Sigmoid colon (tissue), 7 donors: Measurements from ENCODE around the gene CA9. TPM values are rescaled to one million over a fixed set of nuclear protein-coding genes. Genes with fewer than 3 reads are reported as not detected.
"Not testable (repeated sequence)": the region's sequence is repeated elsewhere in the genome, so short reads cannot be mapped to it uniquely, and the experiment has no call there.

Experiments
- DNase-seq: peaks from one replicate; pipeline ENCODE4 v3.0.0-alpha.2; 2019
- H3K27ac ChIP-seq, 4 donors: fragments of 200-600 bp; sonication (generic); one replicate each; pipeline ENCODE4 v1.5.1; 2016 to 2019; ENCODE audit warnings: mild to moderate bottlenecking in 1 of 4
- H3K27me3 ChIP-seq, 3 donors: fragments of 200-600 bp; sonication (generic); one replicate each; pipeline ENCODE4 v1.5.1; 2019; ENCODE audit warnings: mild to moderate bottlenecking in 1 of 3
- H3K36me3 ChIP-seq, 4 donors: fragments of 200-600 bp; sonication (generic); one replicate each; pipeline ENCODE4 v1.5.1; 2016 to 2019
- H3K4me1 ChIP-seq, 4 donors: fragments of 200-600 bp; sonication (generic); one replicate each; pipeline ENCODE4 v1.5.1; 2017 to 2019
- H3K4me3 ChIP-seq, 4 donors: fragments of 200-600 bp; sonication (generic); one replicate each; pipeline ENCODE4 v1.5.1; 2017 to 2019; ENCODE audit warnings: mild to moderate bottlenecking in 2 of 4, moderate library complexity in 1 of 4
- H3K9me3 ChIP-seq, 4 donors: fragments of 200-600 bp in 3 of 4; sonication (generic) in 3 of 4; one replicate each; pipeline versions ENCODE4 v1.5.1 to v1.6.1; 2013 to 2019
- CTCF ChIP-seq, 4 experiments: fragments of 450-650 bp in 3 of 4; fragments of 200-600 bp in 1 of 4; IDR thresholded peaks; one replicate each; pipeline ENCODE4 v1.5.1; 2016 to 2019; ENCODE audit warnings: antibody characterized with exemption in 4 of 4, mild to moderate bottlenecking in 3 of 4, moderate library complexity in 2 of 4
- EP300 ChIP-seq, 4 donors: sonication (generic); formaldehyde crosslinking; IDR thresholded peaks; one replicate each; pipeline ENCODE4 v1.6.1; 2017; ENCODE audit warnings: antibody characterized with exemption in 4 of 4
- POLR2A ChIP-seq, 2 donors: fragments of 450-650 bp; IDR thresholded peaks; one replicate each; pipeline ENCODE4 v1.6.1; 2016; ENCODE audit warnings: antibody characterized with exemption in 2 of 2, mild to moderate bottlenecking in 2 of 2, moderate library complexity in 2 of 2
- POLR2AphosphoS5 ChIP-seq, 4 donors: sonication (generic); formaldehyde crosslinking; IDR thresholded peaks; one replicate each; pipeline ENCODE4 v1.6.1; 2017; ENCODE audit warnings: antibody characterized with exemption in 4 of 4
- WGBS, 2 donors: extraction: QIAGEN DNeasy Blood & Tissue Kit; methylation state at CpG; one replicate each; pipeline ENCODE4 v1.1.7; 2013; 5-methylcytosine and 5-hydroxymethylcytosine counted together
- intact Hi-C: fragments of 100-400 bp; cut with DNase I; formaldehyde crosslinking; loops from one replicate; pipeline ENCODE4 v1.15.1; 2023
- polyA plus RNA-seq, 3 donors: library from polyadenylated mRNA; stranded (reverse); fragments of 200-250 nt; gene quantifications; one replicate each; pipeline ENCODE4 v1.2.3, GENCODE V29; 2013
- total RNA-seq, 4 donors: library from RNA; depleted of rRNA; stranded (reverse); fragments of >200 nt; gene quantifications; one replicate each; pipeline ENCODE4 v1.1.0, GENCODE V29; 2016
- donor health status: healthy with polysubstance abuse.
- donor health status: Bipolar disorder and iron deficiency.
- donor health status: healthy.

Gene CA9
- total and polyA plus RNA-seq, 7 donors, result 0.33 to 1.7 (median 0.71) TPM; not detected in 4

GRCh38 chr9:35643046-35643445 is 30.7 kb upstream of the CA9 start:
- WGBS, 2 donors, result 95 to 96% methylated on average over 12 of the region's 12 CpGs
- no peak overlapping the region for H3K27ac ChIP-seq
- peaks cover 0 to 13% (median 11%) of the 10 kb centered on the region in 4 donors for H3K4me1 ChIP-seq
- TF ChIP-seq CTCF (IDR thresholded peaks at IDR 0.05), result no peak
- TF ChIP-seq POLR2AphosphoS5 (IDR thresholded peaks at IDR 0.05), result no peak
- TF ChIP-seq EP300 (IDR thresholded peaks at IDR 0.05), result no peak
- TF ChIP-seq POLR2A (IDR thresholded peaks at IDR 0.05), result no peak
- no peak for DNase-seq
- no peaks in the 10 kb centered on the region for H3K9me3 ChIP-seq
- H3K4me3 ChIP-seq, result no peak overlapping the region
- no peaks in the 10 kb centered on the region for H3K27me3 ChIP-seq
- no peaks in the 10 kb centered on the region for H3K36me3 ChIP-seq
- intact Hi-C loops, result loop anchor here (10.0 kb wide), 1 partner anchor 242 kb away; no protein-coding TSS in a partner anchor

GRCh38 chr9:35645736-35646135 is 28.0 kb upstream of the CA9 start:
- Histone ChIP-seq H3K27ac (peak overlapping the region; percentile 77 to 90 (median 87)), H3K4me1 (peaks cover 0 to 13% (median 11%) of the 10 kb centered on the region in 4 donors), H3K4me3 (peak overlapping the region; percentile 38 to 63 (median 56))
- 21 to 33% methylated on average over 10 of the region's 10 CpGs for WGBS, 2 donors
- intact Hi-C loops, result loop anchor here (2.0 to 10.0 kb wide), 4 partner anchors 41 to 239 kb away; partner anchors contain the start of genes GBA2, RGP1 and TESK1
- not testable (repeated sequence) for H3K27me3 ChIP-seq, DNase-seq, H3K36me3 ChIP-seq, H3K9me3 ChIP-seq

DNA sequence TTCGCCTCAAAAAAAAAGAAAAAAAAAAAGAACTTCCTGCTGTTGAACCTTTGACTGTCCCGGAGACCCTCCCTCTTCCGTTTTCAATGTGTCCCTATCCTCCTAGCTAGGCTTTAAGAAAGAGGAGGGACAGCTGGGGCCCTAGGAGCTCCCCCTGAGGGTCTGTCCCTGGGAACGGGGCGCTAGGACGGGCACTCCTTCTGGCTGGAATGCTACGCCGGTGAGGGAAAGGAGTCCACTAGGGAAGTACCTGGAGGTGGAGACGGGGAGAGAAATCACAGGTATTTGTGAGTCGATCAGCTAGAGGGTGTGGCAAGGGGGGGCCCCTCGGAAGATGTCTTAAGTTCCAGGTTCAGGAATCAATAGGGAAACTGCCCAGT is 27.6 kb upstream of the CA9 start:
- DNase-seq, result no peak
- peaks cover 0 to 13% (median 11%) of the 10 kb centered on the region in 4 donors for H3K4me1 ChIP-seq
- intact Hi-C loops, result loop anchor here (2.0 to 10.0 kb wide), 4 partner anchors 41 to 239 kb away; partner anchors contain the start of genes GBA2, RGP1 and TESK1
- H3K4me3 ChIP-seq, result peak overlapping the region; percentile 38 to 63 (median 56)
- peak in 1 of 4 experiments; percentile 26 for TF ChIP-seq CTCF (IDR thresholded peaks at IDR 0.05)
- TF ChIP-seq POLR2AphosphoS5 (IDR thresholded peaks at IDR 0.05), result no peak
- no peak for TF ChIP-seq EP300 (IDR thresholded peaks at IDR 0.05)
- no peak for TF ChIP-seq POLR2A (IDR thresholded peaks at IDR 0.05)
- H3K36me3 ChIP-seq, result no peaks in the 10 kb centered on the region
- H3K9me3 ChIP-seq, result no peaks in the 10 kb centered on the region
- H3K27ac ChIP-seq, result peak overlapping the region; percentile 77 to 90 (median 87)
- WGBS, 2 donors, result 0 to 1% methylated on average over 11 of the region's 11 CpGs
- H3K27me3 ChIP-seq, result no peaks in the 10 kb centered on the region

DNA sequence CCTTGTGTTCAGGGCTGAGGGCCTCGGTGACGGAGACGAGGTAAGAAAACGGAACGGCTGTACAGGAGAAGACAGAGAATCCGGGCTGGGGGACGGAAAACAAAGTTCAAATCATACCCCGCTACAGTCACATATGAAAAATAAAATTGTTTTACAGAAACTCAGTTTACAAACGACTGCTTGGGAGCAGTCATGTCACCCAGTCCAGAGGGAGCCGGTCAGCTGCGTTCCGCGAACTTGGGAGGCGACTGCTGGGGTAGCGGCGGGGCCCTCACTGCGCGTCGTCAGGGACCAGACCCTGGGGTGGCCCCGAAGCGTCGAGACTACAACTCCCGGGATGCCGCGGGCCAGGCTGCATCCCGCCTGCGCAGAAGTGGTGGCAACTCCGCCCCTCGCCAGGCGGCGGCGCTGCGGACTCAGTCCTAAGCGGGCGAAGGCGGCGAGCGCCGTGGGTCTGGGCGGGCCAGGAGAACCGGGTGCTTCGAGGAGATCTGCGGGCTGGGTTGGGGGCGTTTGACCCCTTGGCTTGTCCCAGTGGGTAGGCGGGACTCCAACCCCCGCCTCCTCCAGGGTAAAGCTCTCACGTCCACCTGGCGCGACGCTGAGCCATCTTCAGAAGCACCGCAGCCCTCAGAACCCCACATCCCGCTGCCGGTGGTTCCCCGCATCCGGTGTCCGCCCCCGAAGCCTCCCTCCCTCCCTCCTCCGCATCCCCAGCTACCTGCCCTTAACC is 27.0 kb upstream of the CA9 start:
- Histone ChIP-seq H3K36me3 (no peaks in the 10 kb centered on the region), H3K4me3 (peak overlapping the region; percentile 38 to 63 (median 56)), H3K9me3 (no peaks in the 10 kb centered on the region), H3K4me1 (peaks cover 0 to 13% (median 11%) of the 10 kb centered on the region in 4 donors), H3K27me3 (no peaks in the 10 kb centered on the region), H3K27ac (peak overlapping the region; percentile 77 to 90 (median 87))
- intact Hi-C loops, result loop anchor here (2.0 to 10.0 kb wide), 4 partner anchors 42 to 238 kb away; partner anchors contain the start of genes GBA2, RGP1 and TESK1
- WGBS, 2 donors, result 0% methylated on average over 58 of the region's 58 CpGs
- TF ChIP-seq EP300 (IDR thresholded peaks at IDR 0.05) (peak in 1 of 4 donors; percentile 10), CTCF (IDR thresholded peaks at IDR 0.05) (peak; percentile 93 to 98 (median 95)), POLR2A (IDR thresholded peaks at IDR 0.05) (peak; percentile 86 to 91), POLR2AphosphoS5 (IDR thresholded peaks at IDR 0.05) (peak; percentile 94 to 98 (median 96))
- DNase-seq, result peak; percentile 96
